Endothelial cell of umbilical vein (primary cell): ENCODE measurements around the gene PLAA.

Experiments
- CTCF ChIP-seq, 2 donors: IDR thresholded peaks; 1 replicate in 1 of 2; 2 replicates in 1 of 2; pipeline ENCODE4 v1.5.1; 2011; ENCODE audit warnings: low read length in 2 of 2, mild to moderate bottlenecking in 2 of 2, moderate library complexity in 2 of 2, control low read depth in 1 of 2, inconsistent platforms in 1 of 2, low read depth in 1 of 2; ENCODE audit not compliant: insufficient read depth in 1 of 2; ENCODE audit errors: extremely low read depth in 1 of 2
- EZH2 ChIP-seq: IDR thresholded peaks from 2 replicates; pipeline ENCODE4 v1.6.1; 2012; ENCODE audit warnings: borderline replicate concordance, low read depth, mild to moderate bottlenecking, moderate library complexity, low read length, inconsistent platforms; ENCODE audit not compliant: severe bottlenecking
- FOS ChIP-seq: IDR thresholded peaks from 2 replicates; pipeline ENCODE4 v1.6.1; 2011; ENCODE audit warnings: mild to moderate bottlenecking, low read length, moderate library complexity, borderline replicate concordance; ENCODE audit not compliant: insufficient read depth
- JUN ChIP-seq: IDR thresholded peaks from 2 replicates; pipeline ENCODE4 v1.6.1; 2011; ENCODE audit warnings: borderline replicate concordance, low read depth; ENCODE audit not compliant: insufficient read length, insufficient read depth
- MAX ChIP-seq: IDR thresholded peaks from 2 replicates; pipeline ENCODE4 v1.6.1; 2011; ENCODE audit not compliant: insufficient read depth, insufficient read length
- MYC ChIP-seq: IDR thresholded peaks from one replicate; pipeline ENCODE4 v1.6.1; 2011; ENCODE audit warnings: mild to moderate bottlenecking, low read depth, low read length
- POLR2A ChIP-seq: IDR thresholded peaks from 2 replicates; pipeline ENCODE4 v1.6.1; 2012; ENCODE audit warnings: low read depth, mild to moderate bottlenecking, control low read depth, low read length
- POLR2AphosphoS5 ChIP-seq: IDR thresholded peaks from 2 replicates; pipeline ENCODE4 v1.6.1; 2012; ENCODE audit warnings: low read depth, mild to moderate bottlenecking, control low read depth, low read length, moderate library complexity; ENCODE audit not compliant: insufficient read depth

- peak in 1 of 2 donors; percentile 43 for TF ChIP-seq CTCF (IDR thresholded peaks at IDR 0.05; ENCODE audit: extremely low read depth in 1 of 2, insufficient read depth in 1 of 2, low read depth in 1 of 2, low read length in 2 of 2)
- no peak for TF ChIP-seq EZH2
- TF ChIP-seq POLR2AphosphoS5 = peak; percentile 92
- TF ChIP-seq MYC = peak; percentile 71
- peak; percentile 54 for TF ChIP-seq MAX
- TF ChIP-seq POLR2A = peak; percentile 94
- peak; percentile 15 for TF ChIP-seq FOS
- TF ChIP-seq JUN = peak; percentile 12
These were observed 54.6 kb downstream of the PLAA start, which contains the start of gene CAAP1 for GRCh38 chr9:26892251-26893029.
